IPS-20b (cell line): ENCODE data around the gene ACAP2.

ENCODE experiments used
- H3K27ac ChIP-seq: one replicate; pipeline ENCODE4 v1.5.1; 2013; ENCODE audit warnings: low read length
- H3K27me3 ChIP-seq: 2 replicates; pipeline ENCODE4 v1.6.1; 2013; ENCODE audit warnings: mild to moderate bottlenecking, low read length, inconsistent platforms; ENCODE audit not compliant: insufficient read depth
- H3K36me3 ChIP-seq: 2 replicates; pipeline ENCODE4 v1.6.1; 2013; ENCODE audit warnings: low read depth, mild to moderate bottlenecking, inconsistent platforms, low read length, moderate library complexity; ENCODE audit not compliant: insufficient read depth
- H3K4me1 ChIP-seq: 2 replicates; pipeline ENCODE4 v1.6.1; 2013; ENCODE audit warnings: mild to moderate bottlenecking, control low read depth, inconsistent platforms, low read length, moderate library complexity; ENCODE audit not compliant: insufficient read depth
- H3K4me3 ChIP-seq: 2 replicates; pipeline ENCODE4 v1.5.1; 2013; ENCODE audit warnings: mild to moderate bottlenecking, low read length, inconsistent platforms
- H3K9ac ChIP-seq: 2 replicates; pipeline ENCODE4 v1.6.1; 2013; ENCODE audit warnings: low read depth, mild to moderate bottlenecking, inconsistent platforms, low read length, moderate library complexity
- H3K9me3 ChIP-seq: 2 replicates; pipeline ENCODE4 v1.6.1; 2013; ENCODE audit warnings: mild to moderate bottlenecking, low read depth, low read length, inconsistent platforms; ENCODE audit not compliant: insufficient read depth

ACAP2 gene

GRCh38 chr3:195255571-195256501 is 187.0 kb downstream of the ACAP2 start:
- Histone ChIP-seq H3K27me3 (no peaks in the 10 kb centered on the region), H3K4me1 (peaks cover 28% of the 10 kb centered on the region; the same call in 1 of the 2 replicates), H3K36me3 (no peaks in the 10 kb centered on the region), H3K27ac (no peak overlapping the region), H3K9me3 (no peaks in the 10 kb centered on the region), H3K4me3 (no peak overlapping the region), H3K9ac (no peak overlapping the region)

GRCh38 chr3:195255176-195255500 is 187.7 kb downstream of the ACAP2 start:
- no peak overlapping the region for H3K27ac ChIP-seq

GRCh38 chr3:195254454-195255175 is 188.2 kb downstream of the ACAP2 start:
- H3K9me3 ChIP-seq, result no peaks in the 10 kb centered on the region
- no peak overlapping the region for H3K4me3 ChIP-seq
- H3K36me3 ChIP-seq, result no peaks in the 10 kb centered on the region
- peaks cover 28% of the 10 kb centered on the region; the same call in 1 of the 2 replicates for H3K4me1 ChIP-seq
- H3K27ac ChIP-seq, result no peak overlapping the region
- no peaks in the 10 kb centered on the region for H3K27me3 ChIP-seq
- H3K9ac ChIP-seq, result 0 out of 2 replicates have a peak overlapping the region, but pooled peaks have one; percentile 18

More at GRCh38 chr3:195255176-195255500, 187.7 kb downstream of the ACAP2 start:
- no peak overlapping the region for H3K9ac ChIP-seq
- H3K4me3 ChIP-seq, result no peak overlapping the region
- no peaks in the 10 kb centered on the region for H3K36me3 ChIP-seq
- H3K4me1 ChIP-seq, result peaks cover 28% of the 10 kb centered on the region; the same call in 1 of the 2 replicates
- no peaks in the 10 kb centered on the region for H3K27me3 ChIP-seq
- H3K9me3 ChIP-seq, result no peaks in the 10 kb centered on the region

GRCh38 chr3:195253923-195254432 is 188.8 kb downstream of the ACAP2 start:
- H3K27ac ChIP-seq, result no peak overlapping the region
- no peaks in the 10 kb centered on the region for H3K36me3 ChIP-seq
- H3K9me3 ChIP-seq, result no peaks in the 10 kb centered on the region
- H3K4me3 ChIP-seq, result no peak overlapping the region
- peaks cover 24% of the 10 kb centered on the region; the same call in 1 of the 2 replicates for H3K4me1 ChIP-seq
- H3K9ac ChIP-seq, result 0 out of 2 replicates have a peak overlapping the region, but pooled peaks have one; percentile 18
- H3K27me3 ChIP-seq, result no peaks in the 10 kb centered on the region

- no peak overlapping the region; the same call in 1 of the 2 replicates for H3K9ac ChIP-seq
- no peaks in the 10 kb centered on the region for H3K9me3 ChIP-seq
- H3K27ac ChIP-seq, result no peak overlapping the region
- H3K36me3 ChIP-seq, result no peaks in the 10 kb centered on the region; the same call in 1 of the 2 replicates
- H3K27me3 ChIP-seq, result no peaks in the 10 kb centered on the region
- peaks cover 11% of the 10 kb centered on the region; the same call in 1 of the 2 replicates for H3K4me1 ChIP-seq
- H3K4me3 ChIP-seq, result no peak overlapping the region
Measured at GRCh38 chr3:195251336-195252065, 191.3 kb downstream of the ACAP2 start.

GRCh38 chr3:195250473-195251251 is 192.2 kb downstream of the ACAP2 start:
- Histone ChIP-seq H3K27me3 (no peaks in the 10 kb centered on the region), H3K9ac (no peak overlapping the region), H3K36me3 (peaks cover 8% of the 10 kb centered on the region), H3K4me3 (no peak overlapping the region), H3K27ac (no peak overlapping the region), H3K4me1 (peaks cover 11% of the 10 kb centered on the region; the same call in 1 of the 2 replicates), H3K9me3 (no peaks in the 10 kb centered on the region)

- no peak overlapping the region for H3K4me3 ChIP-seq
- no peak overlapping the region for H3K9ac ChIP-seq
- no peak overlapping the region for H3K27ac ChIP-seq
- no peaks in the 10 kb centered on the region for H3K9me3 ChIP-seq
- H3K4me1 ChIP-seq, result peaks cover 9% of the 10 kb centered on the region; the same call in 1 of the 2 replicates
- no peaks in the 10 kb centered on the region for H3K27me3 ChIP-seq
- peaks cover 8% of the 10 kb centered on the region for H3K36me3 ChIP-seq
Measured at GRCh38 chr3:195249858-195250464, 192.9 kb downstream of the ACAP2 start.

GRCh38 chr3:195249057-195249770 is 193.6 kb downstream of the ACAP2 start:
- Histone ChIP-seq H3K36me3 (peaks cover 8% of the 10 kb centered on the region), H3K9me3 (no peaks in the 10 kb centered on the region), H3K27ac (no peak overlapping the region), H3K9ac (no peak overlapping the region), H3K4me3 (no peak overlapping the region), H3K27me3 (no peaks in the 10 kb centered on the region), H3K4me1 (peaks cover 5% of the 10 kb centered on the region; the same call in 1 of the 2 replicates)

- Histone ChIP-seq H3K4me3 (no peak overlapping the region), H3K27me3 (no peaks in the 10 kb centered on the region), H3K36me3 (peaks cover 8% of the 10 kb centered on the region), H3K9ac (no peak overlapping the region), H3K27ac (no peak overlapping the region), H3K9me3 (no peaks in the 10 kb centered on the region), H3K4me1 (peaks cover 5% of the 10 kb centered on the region; the same call in 1 of the 2 replicates)
Measured at GRCh38 chr3:195248281-195248680, 194.5 kb downstream of the ACAP2 start.

- Histone ChIP-seq H3K9me3 (no peaks in the 10 kb centered on the region), H3K36me3 (peaks cover 8% of the 10 kb centered on the region), H3K27ac (no peak overlapping the region), H3K9ac (no peak overlapping the region), H3K4me1 (peaks cover 5% of the 10 kb centered on the region; the same call in 1 of the 2 replicates), H3K27me3 (no peaks in the 10 kb centered on the region), H3K4me3 (no peak overlapping the region)
Measured at GRCh38 chr3:195247863-195248189, 195.0 kb downstream of the ACAP2 start.
